ENCODE data around the gene PCTP.

DNA sequence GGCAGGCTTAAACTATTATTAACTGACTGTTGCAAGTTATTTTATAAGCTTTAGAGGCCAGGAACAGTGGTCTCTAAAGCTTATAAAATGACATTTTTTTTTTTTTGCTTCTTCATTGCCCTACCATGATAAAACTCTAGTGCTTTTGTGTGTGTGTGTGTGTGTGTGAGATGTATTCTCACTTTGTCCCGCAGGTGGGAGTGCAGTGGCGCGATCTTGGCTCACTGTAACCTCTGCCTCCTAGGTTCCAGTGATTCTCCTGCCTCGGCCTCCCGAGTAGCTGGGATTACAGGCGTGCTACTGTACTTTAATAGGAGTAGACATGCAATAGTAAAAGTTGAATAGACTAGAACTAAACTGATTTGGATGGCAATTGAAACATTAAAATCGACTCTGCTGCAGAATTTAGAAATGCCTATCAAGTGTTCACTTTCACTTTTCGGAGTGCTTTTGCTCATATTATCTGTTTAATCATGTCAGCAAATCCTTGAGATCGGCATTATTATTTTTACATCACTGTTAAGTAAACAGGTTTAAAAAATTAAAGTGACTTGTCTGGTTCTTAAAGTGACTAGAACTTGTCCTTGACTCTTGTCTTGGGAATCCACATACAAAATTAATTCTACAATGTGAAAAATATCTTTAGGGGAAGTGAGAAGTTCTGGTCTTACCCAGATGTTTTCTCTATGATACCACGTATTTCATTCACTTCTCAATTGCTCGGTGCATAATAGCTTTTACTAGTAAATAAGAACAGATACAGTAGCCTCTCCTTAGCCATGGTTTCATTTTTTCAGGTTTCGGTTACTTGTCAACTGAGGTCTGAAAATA is 8.4 kb upstream of the PCTP start:
- no peak for TF ChIP-seq EP300 (IDR thresholded peaks at IDR 0.05; ENCODE audit: borderline replicate concordance)
- no peak for TF ChIP-seq CEBPB (IDR thresholded peaks at IDR 0.05)
- no peak for TF ChIP-seq YY1 (IDR thresholded peaks at IDR 0.05; ENCODE audit: low read depth)
- no peak for TF ChIP-seq NFIC (IDR thresholded peaks at IDR 0.05)
- no peak for TF ChIP-seq FOXM1 (IDR thresholded peaks at IDR 0.05; ENCODE audit: borderline replicate concordance, low read depth)
- TF ChIP-seq TAF1 (IDR thresholded peaks at IDR 0.05; ENCODE audit: low read depth), result no peak
- TF ChIP-seq RAD21 (IDR thresholded peaks at IDR 0.05; ENCODE audit: low read depth), result no peak
- TF ChIP-seq TCF12 (IDR thresholded peaks at IDR 0.05; ENCODE audit: low read depth), result no peak
